IPS-20b (cell line): ENCODE results near the gene SYNPO2L.
"Not testable (repeated sequence)": the region's sequence is repeated elsewhere in the genome, so short reads cannot be mapped to it uniquely, and the experiment has no call there.

ENCODE experiments used
- H3K27ac ChIP-seq: one replicate; pipeline ENCODE4 v1.5.1; 2013; ENCODE audit warnings: low read length
- H3K27me3 ChIP-seq: 2 replicates; pipeline ENCODE4 v1.6.1; 2013; ENCODE audit warnings: mild to moderate bottlenecking, low read length, inconsistent platforms; ENCODE audit not compliant: insufficient read depth
- H3K36me3 ChIP-seq: 2 replicates; pipeline ENCODE4 v1.6.1; 2013; ENCODE audit warnings: low read depth, mild to moderate bottlenecking, inconsistent platforms, low read length, moderate library complexity; ENCODE audit not compliant: insufficient read depth
- H3K4me1 ChIP-seq: 2 replicates; pipeline ENCODE4 v1.6.1; 2013; ENCODE audit warnings: mild to moderate bottlenecking, control low read depth, inconsistent platforms, low read length, moderate library complexity; ENCODE audit not compliant: insufficient read depth
- H3K4me3 ChIP-seq: 2 replicates; pipeline ENCODE4 v1.5.1; 2013; ENCODE audit warnings: mild to moderate bottlenecking, low read length, inconsistent platforms
- H3K9ac ChIP-seq: 2 replicates; pipeline ENCODE4 v1.6.1; 2013; ENCODE audit warnings: low read depth, mild to moderate bottlenecking, inconsistent platforms, low read length, moderate library complexity
- H3K9me3 ChIP-seq: 2 replicates; pipeline ENCODE4 v1.6.1; 2013; ENCODE audit warnings: mild to moderate bottlenecking, low read depth, low read length, inconsistent platforms; ENCODE audit not compliant: insufficient read depth

SYNPO2L gene

DNA sequence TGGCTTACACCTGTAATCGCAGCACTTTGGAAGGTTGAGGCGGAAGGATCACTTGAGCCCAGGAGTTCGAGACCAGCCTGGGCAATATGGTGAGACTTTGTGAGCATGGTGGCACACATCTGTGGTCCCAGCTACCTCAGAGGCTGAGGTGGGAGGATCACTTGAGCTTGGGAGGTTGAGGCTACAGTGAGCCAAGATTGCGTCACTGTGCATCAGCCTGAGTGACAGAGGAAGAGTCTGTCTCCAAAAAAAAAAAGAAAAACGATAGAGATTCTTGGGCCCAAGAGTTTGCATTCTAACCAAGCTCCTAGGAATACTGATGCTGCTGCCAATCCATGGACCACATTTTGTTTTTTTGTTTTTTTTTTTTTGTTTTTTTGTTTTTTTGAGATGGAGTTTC lies 26.7 kb downstream of the SYNPO2L start:
- H3K27ac ChIP-seq = no peak overlapping the region
- H3K4me3 ChIP-seq = no peak overlapping the region
- no peak overlapping the region for H3K9ac ChIP-seq
- H3K4me1 ChIP-seq = peaks cover 3% of the 10 kb centered on the region
- H3K27me3 ChIP-seq = no peaks in the 10 kb centered on the region
- H3K36me3 ChIP-seq = no peaks in the 10 kb centered on the region
- H3K9me3 ChIP-seq = no peaks in the 10 kb centered on the region

DNA sequence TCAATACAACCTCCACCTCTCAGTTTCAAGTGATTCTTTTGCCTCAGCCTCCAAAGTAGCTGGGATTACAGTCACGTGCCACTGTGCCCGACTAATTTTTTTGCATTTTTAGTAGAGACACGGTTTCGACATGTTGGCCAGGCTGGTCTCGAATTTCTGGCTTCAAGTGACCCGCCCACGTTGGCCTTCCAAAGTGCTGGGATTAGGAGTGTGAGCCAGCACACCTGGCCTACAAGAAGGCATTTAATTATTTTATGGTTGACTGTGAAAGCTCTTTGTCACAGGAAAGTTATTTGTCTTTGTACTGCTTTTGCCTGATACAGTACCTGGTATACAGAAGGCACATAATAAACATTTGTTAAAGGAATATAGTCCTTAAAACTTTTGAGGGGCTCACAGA lies 27.4 kb downstream of the SYNPO2L start:
- H3K27me3 ChIP-seq = no peaks in the 10 kb centered on the region
- no peak overlapping the region for H3K4me3 ChIP-seq
- H3K36me3 ChIP-seq = no peaks in the 10 kb centered on the region
- H3K4me1 ChIP-seq = peaks cover 3% of the 10 kb centered on the region; the same call in 1 of the 2 replicates
- no peak overlapping the region for H3K9ac ChIP-seq
- H3K27ac ChIP-seq = no peak overlapping the region
- H3K9me3 ChIP-seq = no peaks in the 10 kb centered on the region

DNA sequence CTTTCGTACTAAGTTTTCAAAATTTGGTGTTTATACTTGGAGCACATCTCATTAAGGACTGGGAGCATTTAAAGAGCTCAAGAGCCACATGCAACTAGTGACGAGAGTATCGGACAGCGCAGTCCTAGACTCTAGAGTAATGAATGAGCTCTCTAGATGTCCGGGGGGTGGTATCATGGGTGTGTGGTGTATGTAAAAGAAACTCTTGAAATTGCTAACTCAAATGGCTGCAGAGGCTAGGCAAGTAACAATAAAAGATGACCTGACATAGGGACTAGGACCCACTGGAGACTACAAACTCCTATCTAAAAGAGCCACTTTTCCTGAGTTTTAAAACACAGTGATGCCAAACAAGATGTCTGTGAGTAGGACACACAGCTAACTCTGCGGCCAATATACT lies 28.5 kb downstream of the SYNPO2L start:
- no peaks in the 10 kb centered on the region for H3K27me3 ChIP-seq
- H3K36me3 ChIP-seq = no peaks in the 10 kb centered on the region
- H3K9me3 ChIP-seq = no peaks in the 10 kb centered on the region
- H3K9ac ChIP-seq = no peak overlapping the region; the same call in 1 of the 2 replicates
- H3K4me3 ChIP-seq = no peak overlapping the region
- peaks cover 3% of the 10 kb centered on the region; the same call in 1 of the 2 replicates for H3K4me1 ChIP-seq
- no peak overlapping the region for H3K27ac ChIP-seq

DNA sequence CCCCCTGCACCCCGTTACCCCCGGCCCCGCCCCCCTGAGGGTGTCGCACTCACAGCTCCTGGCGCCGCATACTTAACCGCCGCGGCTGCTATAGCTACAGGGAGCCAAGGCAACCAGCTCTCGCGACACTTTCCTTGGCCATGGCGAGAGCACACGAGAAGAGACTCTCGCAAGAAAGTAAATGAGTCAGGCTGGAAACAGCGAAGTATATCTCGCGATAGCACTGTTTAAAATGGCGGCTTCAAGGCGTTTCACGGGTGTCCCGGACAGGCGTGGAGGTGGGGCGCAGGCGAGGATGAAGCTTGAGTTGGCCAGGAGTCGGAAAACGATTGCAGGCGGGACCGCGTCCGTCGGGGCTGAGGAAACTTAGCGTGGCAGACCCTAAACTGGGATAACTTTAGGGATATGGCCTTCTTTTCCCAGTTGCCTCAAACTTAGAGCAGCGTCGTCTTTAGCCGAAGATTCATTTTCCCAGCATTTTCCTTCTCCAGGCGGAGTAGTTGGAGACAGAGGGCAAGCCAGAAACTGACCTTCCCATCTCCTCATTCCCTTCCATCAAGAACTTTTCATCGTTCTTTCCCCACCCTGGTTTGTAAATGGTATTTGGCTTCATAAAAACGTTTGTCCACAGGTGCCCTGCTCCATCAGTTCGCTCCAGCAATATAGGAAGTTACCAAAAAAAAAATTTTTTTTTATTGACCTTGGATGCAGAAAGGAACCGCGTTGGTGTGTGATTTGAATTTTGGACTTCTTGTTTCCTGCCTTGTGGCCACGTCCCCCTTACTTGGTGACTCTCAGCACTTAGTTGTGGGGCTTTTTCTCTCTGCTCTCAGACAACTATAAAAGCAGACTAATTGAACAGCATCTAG lies 29.7 kb downstream of the SYNPO2L start:
- no peaks in the 10 kb centered on the region for H3K9me3 ChIP-seq
- H3K4me3 ChIP-seq = peak overlapping the region; percentile 90
- peaks cover 3% of the 10 kb centered on the region; the same call in 1 of the 2 replicates for H3K4me1 ChIP-seq
- no peaks in the 10 kb centered on the region for H3K27me3 ChIP-seq
- peak overlapping the region; percentile 99 for H3K9ac ChIP-seq
- no peaks in the 10 kb centered on the region for H3K36me3 ChIP-seq
- peak overlapping the region; percentile 98 for H3K27ac ChIP-seq

DNA sequence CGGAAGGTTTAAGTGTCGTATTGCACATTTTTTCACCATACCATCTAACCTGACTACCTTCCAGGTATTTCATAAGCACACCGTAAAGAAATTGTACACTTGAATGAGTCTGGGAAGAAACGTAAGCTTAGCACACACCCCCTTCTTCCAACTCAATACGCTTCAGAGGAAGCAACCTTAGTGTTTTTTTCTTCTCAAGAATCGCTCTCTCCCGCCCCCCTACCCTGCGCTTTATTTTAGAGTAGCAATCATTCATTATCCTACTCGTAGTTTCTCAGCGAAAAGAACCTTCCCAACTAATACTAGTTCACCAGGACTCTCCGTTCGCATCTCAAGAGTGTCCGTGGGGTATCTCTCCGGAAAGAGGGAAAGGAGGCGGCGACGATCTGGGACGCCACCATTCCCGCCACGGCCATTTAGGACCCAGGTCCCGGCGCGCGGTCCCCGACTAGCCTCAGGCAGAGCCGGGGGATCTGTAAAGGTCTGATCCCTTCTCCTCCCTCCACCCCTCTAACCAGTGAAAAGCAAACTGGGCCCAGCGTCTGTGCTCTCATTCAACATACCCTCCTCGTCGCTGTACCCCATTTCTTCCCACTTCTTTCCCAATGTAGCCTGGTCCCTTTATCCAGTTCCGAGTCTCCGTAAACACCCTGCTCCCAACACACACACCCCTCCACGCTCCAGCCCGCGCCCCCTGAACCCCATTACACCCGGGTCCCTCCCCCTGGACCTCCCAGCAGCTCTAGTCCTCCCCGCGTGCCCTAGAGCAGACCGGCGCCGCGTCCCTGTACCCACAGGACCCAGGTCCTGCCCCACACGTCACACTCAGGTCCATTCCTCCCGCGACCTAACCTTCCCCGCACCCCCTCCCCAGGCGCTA lies 30.6 kb downstream of the SYNPO2L start:
- H3K4me1 ChIP-seq = peaks cover 3% of the 10 kb centered on the region; the same call in 1 of the 2 replicates
- H3K4me3 ChIP-seq = peak overlapping the region; percentile 90
- H3K9ac ChIP-seq = peak overlapping the region; percentile 99
- no peaks in the 10 kb centered on the region for H3K27me3 ChIP-seq
- H3K36me3 ChIP-seq = no peaks in the 10 kb centered on the region
- H3K27ac ChIP-seq = peak overlapping the region; percentile 80
- no peaks in the 10 kb centered on the region for H3K9me3 ChIP-seq

DNA sequence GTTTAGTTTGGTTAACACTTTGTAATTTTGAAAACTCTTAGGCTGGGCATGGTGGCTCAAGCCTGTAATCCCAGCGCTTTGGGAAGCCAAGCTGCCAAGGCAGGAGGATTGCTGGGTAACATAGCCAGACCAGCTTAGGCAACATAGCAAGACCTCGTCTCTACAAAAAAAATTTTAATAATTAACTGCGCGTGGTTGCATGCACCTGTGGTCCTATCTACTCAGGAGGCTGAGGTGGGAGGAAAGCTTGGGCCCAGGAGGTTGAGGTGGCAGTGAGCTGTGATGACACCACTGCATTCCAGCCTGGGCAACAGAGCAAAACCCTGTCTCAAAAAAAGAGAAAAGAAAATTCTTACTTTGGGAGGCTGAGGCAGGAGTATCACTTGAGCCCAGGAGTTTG lies 32.8 kb downstream of the SYNPO2L start:
- Histone ChIP-seq H3K27ac (no peak overlapping the region), H3K9ac (no peak overlapping the region), H3K4me3 (no peak overlapping the region), H3K4me1 (peaks cover 3% of the 10 kb centered on the region; the same call in 1 of the 2 replicates), H3K27me3 (no peaks in the 10 kb centered on the region), H3K36me3 (no peaks in the 10 kb centered on the region), H3K9me3 (no peaks in the 10 kb centered on the region)

DNA sequence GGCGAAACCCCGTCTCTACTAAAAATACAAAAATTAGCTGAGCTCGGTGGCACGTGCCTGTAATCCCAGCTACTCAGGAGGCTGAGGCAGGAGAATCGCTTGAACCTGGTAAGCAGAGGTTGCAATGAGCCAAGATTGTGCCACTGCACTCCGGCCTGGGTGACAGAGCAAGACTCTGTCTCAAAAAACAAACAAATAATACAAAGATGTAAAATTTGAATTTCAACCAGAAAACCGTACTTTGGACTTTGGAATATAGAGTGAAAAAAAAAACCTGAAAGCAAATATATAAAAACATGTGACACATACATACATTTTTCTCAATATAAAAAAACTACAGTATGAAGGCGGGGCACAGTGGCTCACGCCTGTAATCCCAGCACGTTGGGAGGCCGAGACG lies 34.9 kb downstream of the SYNPO2L start:
- H3K4me3 ChIP-seq, H3K9ac ChIP-seq, H3K4me1 ChIP-seq, H3K27me3 ChIP-seq, H3K27ac ChIP-seq, H3K36me3 ChIP-seq, H3K9me3 ChIP-seq: not testable (repeated sequence)

DNA sequence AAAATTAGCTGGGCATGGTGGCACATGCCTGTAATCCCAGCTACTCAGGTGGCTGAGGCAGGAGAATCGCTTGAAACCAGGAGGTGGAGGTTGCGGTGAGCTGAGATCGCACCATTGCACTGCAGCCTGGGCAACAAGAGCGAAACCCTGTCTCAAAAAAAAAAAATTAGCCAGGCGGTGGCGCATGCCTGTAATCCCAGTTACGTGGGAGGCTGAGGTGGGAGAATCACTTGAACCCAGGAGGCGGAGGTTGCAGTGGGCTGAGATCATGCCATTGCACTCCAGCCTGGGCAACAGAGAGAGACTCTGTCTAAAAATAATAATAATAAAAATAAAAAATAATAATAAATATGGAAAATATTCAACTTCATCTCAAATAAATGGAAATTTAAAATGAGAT lies 38.7 kb downstream of the SYNPO2L start:
- H3K9ac ChIP-seq, H3K9me3 ChIP-seq, H3K36me3 ChIP-seq, H3K27me3 ChIP-seq, H3K4me3 ChIP-seq, H3K4me1 ChIP-seq, H3K27ac ChIP-seq: not testable (repeated sequence)

DNA sequence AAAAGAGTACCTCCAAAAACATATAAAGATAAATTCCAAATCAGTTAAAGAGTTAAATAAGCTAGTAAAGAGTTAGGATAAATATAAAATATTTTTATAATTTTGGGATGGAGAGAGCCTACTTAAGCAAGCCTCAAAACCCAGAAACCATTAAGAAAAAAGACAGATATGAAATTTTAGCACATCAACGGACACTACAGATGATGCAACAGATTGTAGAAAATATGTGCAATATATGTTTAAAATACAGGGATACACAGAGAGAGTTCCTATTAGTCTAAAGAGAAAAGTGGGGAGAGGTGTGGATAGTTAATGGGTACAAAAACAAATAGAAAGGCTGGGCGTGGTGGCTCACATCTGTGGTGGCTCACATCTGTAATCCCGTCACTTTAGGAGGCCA lies 41.1 kb downstream of the SYNPO2L start:
- Histone ChIP-seq H3K4me1 (no peaks in the 10 kb centered on the region), H3K27ac (no peak overlapping the region), H3K36me3 (no peaks in the 10 kb centered on the region), H3K9ac (no peak overlapping the region), H3K9me3 (no peaks in the 10 kb centered on the region), H3K4me3 (no peak overlapping the region), H3K27me3 (no peaks in the 10 kb centered on the region)

DNA sequence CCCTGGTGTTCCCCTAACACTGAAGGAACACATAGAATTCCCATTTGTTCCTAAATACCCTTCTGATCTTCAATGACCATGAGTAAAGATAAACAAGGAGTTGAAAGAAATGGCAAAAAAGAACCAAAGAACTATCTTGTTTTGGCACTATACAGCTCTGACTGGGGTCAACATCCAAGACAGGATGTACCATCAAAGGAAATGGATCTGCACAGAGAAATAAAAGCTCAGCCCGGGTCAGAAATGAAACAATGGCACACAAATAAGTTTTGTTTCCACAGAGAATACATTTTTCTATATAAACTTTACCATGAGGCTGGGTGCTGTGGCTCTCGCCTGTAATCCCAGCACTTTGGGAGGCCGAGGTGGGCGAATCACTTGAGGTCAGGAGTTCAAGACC lies 46.7 kb downstream of the SYNPO2L start:
- H3K27ac ChIP-seq = no peak overlapping the region
- no peaks in the 10 kb centered on the region for H3K36me3 ChIP-seq
- no peak overlapping the region for H3K9ac ChIP-seq
- H3K4me1 ChIP-seq = no peaks in the 10 kb centered on the region
- no peak overlapping the region for H3K4me3 ChIP-seq
- H3K9me3 ChIP-seq = no peaks in the 10 kb centered on the region
- H3K27me3 ChIP-seq = no peaks in the 10 kb centered on the region

DNA sequence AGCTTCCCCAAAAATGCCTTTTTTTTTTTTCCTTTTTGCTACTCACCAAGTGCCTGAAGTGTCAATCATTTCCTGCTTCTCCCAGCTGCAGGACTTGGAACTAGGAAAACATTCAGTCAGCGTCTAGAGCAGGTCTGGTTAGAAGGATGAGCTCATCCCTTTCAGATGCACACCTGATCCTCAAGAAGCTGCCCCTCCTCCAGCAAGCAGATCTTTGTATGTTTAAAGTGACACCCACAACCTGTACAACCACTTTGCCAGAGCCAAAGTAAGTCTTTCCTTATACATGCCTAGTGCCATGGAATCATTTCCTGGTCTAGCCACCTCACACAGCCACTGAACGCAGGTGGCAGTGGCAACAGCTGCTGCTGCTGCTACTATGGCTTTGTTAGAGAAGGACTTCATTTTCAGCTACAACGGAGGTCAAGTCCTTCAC lies 54.3 kb downstream of the SYNPO2L start:
- Histone ChIP-seq H3K9me3 (no peaks in the 10 kb centered on the region), H3K36me3 (no peaks in the 10 kb centered on the region), H3K27me3 (no peaks in the 10 kb centered on the region), H3K4me3 (0 out of 2 replicates have a peak overlapping the region, but pooled peaks have one; percentile 4), H3K9ac (peak overlapping the region; percentile 8; the same call in 1 of the 2 replicates), H3K27ac (no peak overlapping the region), H3K4me1 (peaks cover 10% of the 10 kb centered on the region; the same call in 1 of the 2 replicates)
